Omental fat pad (tissue), 4 donors: ENCODE results near the gene KLK6. TPM values are rescaled to one million over a fixed set of nuclear protein-coding genes. Genes with fewer than 3 reads are reported as not detected.

Experiments
- ATAC-seq: fragments of 150-250 bp; one replicate; pipeline ENCODE4 v1.9.1; 2016; ENCODE audit warnings: mild to moderate bottlenecking, moderate library complexity; ENCODE audit not compliant: low FRiP score
- DNase-seq: peaks from one replicate; pipeline ENCODE4 v3.0.0-alpha.2; 2019; ENCODE audit warnings: low spot score
- CTCF ChIP-seq, 3 donors: fragments of 450-650 bp; IDR thresholded peaks; one replicate each; pipeline ENCODE4 v1.5.1; 2016 to 2017; ENCODE audit warnings: antibody characterized with exemption in 3 of 3, mild to moderate bottlenecking in 3 of 3, moderate library complexity in 2 of 3
- total RNA-seq, 4 donors: library from RNA; depleted of rRNA; stranded (reverse); fragments of >200 nt; gene quantifications; one replicate each; pipeline ENCODE4 v1.1.0, GENCODE V29; 2016

Gene KLK6
- total RNA-seq, 4 donors from 2014 or later, result not detected

- no peak for TF ChIP-seq CTCF (IDR thresholded peaks at IDR 0.05)
- ATAC-seq, result no peak
- DNase-seq, result no peak
Measured at GRCh38 chr19:51010066-51010795, 40.8 kb upstream of the KLK6 start.

GRCh38 chr19:51009061-51009891 is 39.9 kb upstream of the KLK6 start:
- ATAC-seq, result no peak
- no peak for TF ChIP-seq CTCF (IDR thresholded peaks at IDR 0.05)
- no peak for DNase-seq

- no peak for TF ChIP-seq CTCF (IDR thresholded peaks at IDR 0.05)
- DNase-seq, result no peak
- no peak for ATAC-seq
Measured at GRCh38 chr19:51007488-51007887, 38.1 kb upstream of the KLK6 start.

- no peak for DNase-seq
- ATAC-seq, result no peak
- no peak for TF ChIP-seq CTCF (IDR thresholded peaks at IDR 0.05)
Measured at GRCh38 chr19:51006406-51006805, 37.0 kb upstream of the KLK6 start.

- ATAC-seq (no peak), DNase-seq (no peak)
- TF ChIP-seq CTCF (IDR thresholded peaks at IDR 0.05), result no peak
Measured at GRCh38 chr19:51005248-51005647, 35.9 kb upstream of the KLK6 start.

- no peak for TF ChIP-seq CTCF (IDR thresholded peaks at IDR 0.05)
- ATAC-seq (no peak), DNase-seq (no peak)
Measured at GRCh38 chr19:51003316-51003715, 33.9 kb upstream of the KLK6 start.
